ENCODE measurements around the gene SDK2. TPM values are rescaled to one million over a fixed set of nuclear protein-coding genes. Genes with fewer than 3 reads are reported as not detected.

SDK2 gene
- total and polyA plus RNA-seq, 9 of the 15 experiments (the other 6 are each of a cell fraction or from before 2014, with no cell fraction given), result 0.04 TPM; not detected in 8

DNA sequence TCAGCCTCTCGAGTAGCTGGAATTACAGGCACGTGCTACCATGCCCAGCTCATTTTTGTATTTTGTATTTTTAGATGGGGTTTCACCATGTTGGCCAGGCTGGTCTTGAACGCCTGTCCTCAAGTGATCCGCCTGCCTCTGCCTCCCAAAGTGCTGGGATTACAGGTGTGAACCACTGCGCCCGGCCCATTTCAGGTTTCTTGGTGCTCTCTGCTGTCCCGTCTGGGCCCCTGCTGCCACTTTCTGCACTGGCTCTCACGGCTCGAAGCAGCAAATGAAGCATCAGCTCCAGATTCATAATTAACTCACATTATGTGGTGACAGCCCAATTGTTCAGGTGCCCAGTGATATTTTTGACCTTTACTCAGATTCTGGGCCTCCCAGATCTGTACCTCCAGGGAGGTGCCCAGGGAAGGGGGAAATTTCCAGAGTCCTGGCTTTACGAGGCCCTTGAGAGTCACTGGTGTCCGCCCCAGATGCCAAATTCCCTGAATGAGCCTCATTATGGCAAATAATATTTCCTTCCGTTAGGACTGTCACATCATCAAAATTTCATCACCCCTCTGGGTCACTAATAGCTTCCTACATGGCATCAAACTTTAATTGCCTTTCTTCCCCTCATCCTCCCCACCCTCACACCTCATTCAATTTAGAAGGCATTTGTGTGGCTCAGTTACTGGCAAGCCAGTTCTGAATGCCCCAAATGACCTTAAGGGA lies 9.0 kb downstream of the SDK2 start:
- ChIA-PET POLR2A (no interaction called here), CTCF (ENCODE audit: low intra/inter-chr PET ratio) (interaction anchor here (0.6 kb wide), 1 partner anchor 66 kb away, joined by 7 read pairs; no protein-coding TSS in a partner anchor)
- no peak overlapping the region for H2AFZ ChIP-seq (ENCODE audit: low read depth, low read length)
- DNase-seq (ENCODE audit: extremely low read depth in 1 of 4, low spot score in 3 of 4) (no peak), FAIRE-seq (no peak), ATAC-seq (no peak)
- H3K79me2 ChIP-seq (ENCODE audit: control insufficient read depth, insufficient read depth, low read length), result no peaks in the 10 kb centered on the region
- no TSS peak for BruUV-seq (replicated peaks)
- H3K27me3 ChIP-seq (ENCODE audit: control insufficient read depth in 2 of 2, insufficient read depth in 2 of 2, low read length in 2 of 2), result peaks cover 0 to 26% of the 10 kb centered on the region in 2 experiments; a peak in 2 of 5 replicates
- no peaks in the 10 kb centered on the region for H3K36me3 ChIP-seq (ENCODE audit: control insufficient read depth, insufficient read depth, low read length)
- no peak overlapping the region for H3K4me3 ChIP-seq
- no peaks in the 10 kb centered on the region for H3K9me1 ChIP-seq (ENCODE audit: control insufficient read depth, insufficient read depth, low read length)
- H4K20me1 ChIP-seq (replicated peaks; ENCODE audit: control insufficient read depth, insufficient read depth, low read length), result peaks cover 7% of the 10 kb centered on the region; the same call in 1 of the 2 replicates
- H3K27ac ChIP-seq (ENCODE audit: extremely low read depth, low read depth, low read length), result no peak overlapping the region
- H3K4me1 ChIP-seq (replicated peaks in 1 of 2; ENCODE audit: control insufficient read depth in 2 of 2, insufficient read depth in 2 of 2, low read length in 2 of 2), result no peaks in the 10 kb centered on the region
- under 1% methylated on average over 12 of the region's 12 CpGs for WGBS (ENCODE audit: insufficient coverage, low coverage, missing lambda C conversion rate)
- H3K9ac ChIP-seq (ENCODE audit: insufficient read depth in 1 of 2, low read depth in 2 of 2, low read length in 2 of 2), result no peak overlapping the region
- intact Hi-C loops (cut with micrococcal nuclease), result no loop called here
- H3K4me2 ChIP-seq (ENCODE audit: insufficient read depth, low read length), result no peak overlapping the region
- H3K9me3 ChIP-seq (replicated peaks; ENCODE audit: control insufficient read depth, insufficient read depth, low read depth, low read length), result no peaks in the 10 kb centered on the region
- in situ Hi-C loops (cut with MboI), result no loop called here
- no peak for TF ChIP-seq SMAD1 (IDR thresholded peaks at IDR 0.05; ENCODE audit: low read depth, low read length, partially characterized antibody)
- TF ChIP-seq ZNF764 (CRISPR knock-in tag; IDR thresholded peaks at IDR 0.05; ENCODE audit: low read depth), result no peak
- no peak for TF ChIP-seq GTF2F1 (IDR thresholded peaks at IDR 0.05; ENCODE audit: low read depth, low read length)
- TF ChIP-seq ZNF3 (CRISPR knock-in tag; IDR thresholded peaks at IDR 0.05), result no peak
- TF ChIP-seq SAFB2 (IDR thresholded peaks at IDR 0.05; ENCODE audit: borderline replicate concordance, low read depth, low read length, severe bottlenecking), result no peak
- TF ChIP-seq XRCC4 (IDR thresholded peaks at IDR 0.05; ENCODE audit: extremely low read depth, insufficient read depth, insufficient read length), result no peak
- no peak for TF ChIP-seq CREB3 (tag; conservative IDR thresholded peaks at IDR 0.05; ENCODE audit: low read depth)
- no peak for TF ChIP-seq FOXK2 (conservative IDR thresholded peaks at IDR 0.05 in 1 of 2, IDR thresholded peaks at IDR 0.05 in 1 of 2; ENCODE audit: low read depth in 2 of 2)
- no peak for TF ChIP-seq BRF1 (IDR thresholded peaks at IDR 0.05; ENCODE audit: borderline replicate concordance, extremely low read depth, insufficient read length)
- no peak for TF ChIP-seq TCFL5 (CRISPR knock-in tag; conservative IDR thresholded peaks at IDR 0.05)
- no peak for TF ChIP-seq ZNF586 (CRISPR knock-in tag; conservative IDR thresholded peaks at IDR 0.05)
- TF ChIP-seq, protein P1, sequence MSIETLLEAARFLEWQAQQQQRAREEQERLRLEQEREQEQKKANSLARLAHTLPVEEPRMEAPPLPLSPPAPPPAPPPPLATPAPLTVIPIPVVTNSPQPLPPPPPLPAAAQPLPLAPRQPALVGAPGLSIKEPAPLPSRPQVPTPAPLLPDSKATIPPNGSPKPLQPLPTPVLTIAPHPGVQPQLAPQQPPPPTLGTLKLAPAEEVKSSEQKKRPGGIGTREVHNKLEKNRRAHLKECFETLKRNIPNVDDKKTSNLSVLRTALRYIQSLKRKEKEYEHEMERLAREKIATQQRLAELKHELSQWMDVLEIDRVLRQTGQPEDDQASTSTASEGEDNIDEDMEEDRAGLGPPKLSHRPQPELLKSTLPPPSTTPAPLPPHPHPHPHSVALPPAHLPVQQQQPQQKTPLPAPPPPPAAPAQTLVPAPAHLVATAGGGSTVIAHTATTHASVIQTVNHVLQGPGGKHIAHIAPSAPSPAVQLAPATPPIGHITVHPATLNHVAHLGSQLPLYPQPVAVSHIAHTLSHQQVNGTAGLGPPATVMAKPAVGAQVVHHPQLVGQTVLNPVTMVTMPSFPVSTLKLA (conservative IDR thresholded peaks at IDR 0.05), result no peak
- TF ChIP-seq, protein P2, sequence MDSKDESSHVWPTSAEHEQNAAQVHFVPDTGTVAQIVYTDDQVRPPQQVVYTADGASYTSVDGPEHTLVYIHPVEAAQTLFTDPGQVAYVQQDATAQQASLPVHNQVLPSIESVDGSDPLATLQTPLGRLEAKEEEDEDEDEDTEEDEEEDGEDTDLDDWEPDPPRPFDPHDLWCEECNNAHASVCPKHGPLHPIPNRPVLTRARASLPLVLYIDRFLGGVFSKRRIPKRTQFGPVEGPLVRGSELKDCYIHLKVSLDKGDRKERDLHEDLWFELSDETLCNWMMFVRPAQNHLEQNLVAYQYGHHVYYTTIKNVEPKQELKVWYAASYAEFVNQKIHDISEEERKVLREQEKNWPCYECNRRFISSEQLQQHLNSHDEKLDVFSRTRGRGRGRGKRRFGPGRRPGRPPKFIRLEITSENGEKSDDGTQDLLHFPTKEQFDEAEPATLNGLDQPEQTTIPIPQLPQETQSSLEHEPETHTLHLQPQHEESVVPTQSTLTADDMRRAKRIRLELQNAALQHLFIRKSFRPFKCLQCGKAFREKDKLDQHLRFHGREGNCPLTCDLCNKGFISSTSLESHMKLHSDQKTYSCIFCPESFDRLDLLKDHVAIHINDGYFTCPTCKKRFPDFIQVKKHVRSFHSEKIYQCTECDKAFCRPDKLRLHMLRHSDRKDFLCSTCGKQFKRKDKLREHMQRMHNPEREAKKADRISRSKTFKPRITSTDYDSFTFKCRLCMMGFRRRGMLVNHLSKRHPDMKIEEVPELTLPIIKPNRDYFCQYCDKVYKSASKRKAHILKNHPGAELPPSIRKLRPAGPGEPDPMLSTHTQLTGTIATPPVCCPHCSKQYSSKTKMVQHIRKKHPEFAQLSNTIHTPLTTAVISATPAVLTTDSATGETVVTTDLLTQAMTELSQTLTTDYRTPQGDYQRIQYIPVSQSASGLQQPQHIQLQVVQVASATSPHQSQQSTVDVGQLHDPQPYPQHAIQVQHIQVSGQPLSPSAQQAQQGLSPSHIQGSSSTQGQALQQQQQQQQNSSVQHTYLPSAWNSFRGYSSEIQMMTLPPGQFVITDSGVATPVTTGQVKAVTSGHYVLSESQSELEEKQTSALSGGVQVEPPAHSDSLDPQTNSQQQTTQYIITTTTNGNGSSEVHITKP (IDR thresholded peaks at IDR 0.05; ENCODE audit: partially characterized antibody), result no peak

Measured in K562 (cell line).